ENCODE results near the gene FHIT.
A peak's percentile ranks its signal among the peaks of the same experiment; 100 is the strongest.

Gene FHIT

DNA sequence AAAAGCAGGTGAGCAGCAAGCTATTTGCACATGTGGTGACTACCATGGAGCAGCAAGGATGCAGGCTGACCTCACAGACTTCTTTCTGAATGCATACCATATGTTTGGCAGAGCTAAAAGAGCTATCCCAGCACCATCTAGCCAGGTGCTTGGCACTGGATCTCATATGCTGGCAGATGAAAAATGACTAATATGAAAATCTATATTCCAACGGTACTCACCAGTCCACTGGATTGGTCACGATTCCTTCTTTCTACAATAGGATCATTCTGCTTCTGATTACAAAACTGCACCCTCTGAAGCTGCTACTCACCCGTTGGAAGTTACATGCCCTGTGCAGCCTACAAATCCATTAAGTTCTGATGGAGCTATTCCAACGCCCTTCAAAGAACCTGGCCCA, 1487.1 kb downstream of the FHIT start:
- DNase-seq (ENCODE audit: low read depth) = no peak

DNA sequence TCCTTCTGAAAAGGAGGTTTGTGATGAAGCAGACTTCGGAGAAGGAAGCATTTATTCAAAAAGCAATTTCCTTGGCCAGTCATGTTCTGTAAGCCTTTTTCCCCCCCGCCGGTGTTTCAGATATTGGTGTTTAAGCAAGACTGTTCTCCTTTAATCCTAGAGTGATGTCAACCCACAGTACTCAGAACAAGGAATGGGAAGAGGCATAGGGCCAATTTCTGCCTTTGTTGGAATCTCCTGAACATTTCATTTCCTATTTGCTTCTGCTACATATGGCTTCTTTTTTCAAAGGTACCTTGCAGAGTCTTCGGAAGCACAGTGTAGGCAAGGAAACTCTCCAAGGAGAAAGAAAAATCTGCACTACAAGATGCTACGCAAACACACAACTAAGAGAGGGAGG, 1488.3 kb downstream of the FHIT start:
- no peak for DNase-seq (ENCODE audit: low read depth)

- DNase-seq (ENCODE audit: low read depth) = no peak
These were observed 1491.8 kb downstream of the FHIT start for GRCh38 chr3:59759298-59760031.

DNA sequence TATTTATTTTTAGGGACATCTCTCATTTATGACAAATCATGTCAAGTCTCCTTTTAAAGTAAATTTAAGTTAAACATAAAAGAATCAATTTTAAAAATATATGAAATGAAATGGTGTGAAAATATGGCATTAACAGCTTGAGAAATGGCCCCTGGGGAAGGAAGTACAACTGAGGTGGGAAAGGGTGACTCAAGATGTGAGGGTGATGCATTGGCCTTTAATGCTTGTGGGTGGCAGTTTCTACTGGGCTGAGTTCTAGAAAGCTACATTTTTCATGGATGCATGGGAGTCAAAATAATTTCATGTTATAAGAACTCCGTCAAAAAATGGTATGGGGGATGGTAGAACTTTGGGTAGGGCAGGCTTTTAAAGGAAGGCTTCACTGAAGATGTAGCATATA, 1492.6 kb downstream of the FHIT start:
- no peak for DNase-seq (ENCODE audit: low read depth)

GRCh38 chr3:59756934-59757333, 1494.3 kb downstream of the FHIT start:
- DNase-seq (ENCODE audit: low read depth) = no peak

DNA sequence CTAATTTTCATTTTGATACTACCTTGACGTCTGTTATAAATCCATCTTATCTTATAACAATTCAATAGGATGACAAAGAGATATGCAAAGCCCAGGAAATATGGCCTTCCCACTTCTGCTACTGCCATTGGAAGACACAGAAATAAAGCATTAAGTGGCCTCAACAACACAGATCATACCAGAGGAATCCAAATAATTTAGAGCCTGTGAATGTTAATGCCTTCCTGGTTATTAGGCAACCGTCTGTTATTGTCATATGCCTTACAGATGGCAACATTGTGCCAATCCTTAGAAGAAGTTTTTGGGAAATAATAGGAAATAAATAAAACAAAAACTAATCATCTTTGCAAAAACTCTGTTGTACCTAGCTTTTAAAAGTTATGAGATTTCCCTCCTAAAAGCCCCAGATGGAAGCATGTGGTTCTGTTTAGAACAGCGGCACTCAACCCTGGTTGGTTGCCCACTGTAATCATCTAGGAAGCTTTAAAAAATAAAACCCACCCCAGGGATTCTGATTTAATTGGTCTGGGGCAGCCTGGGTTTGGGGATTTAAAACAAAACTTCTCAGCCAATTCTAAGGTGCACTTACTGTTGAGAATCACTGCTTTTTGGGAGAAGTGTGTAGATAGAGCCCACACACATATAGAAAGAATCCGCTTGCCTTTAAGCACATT, 1496.7 kb downstream of the FHIT start:
- DNase-seq (ENCODE audit: low read depth) = no peak

GRCh38 chr3:59753808-59754450, 1497.3 kb downstream of the FHIT start:
- no peak for DNase-seq (ENCODE audit: low read depth)

GRCh38 chr3:59752925-59753324, 1498.3 kb downstream of the FHIT start:
- no peak for DNase-seq (ENCODE audit: low read depth)

- no peak for DNase-seq (ENCODE audit: low read depth)
These were observed 1499.6 kb downstream of the FHIT start for GRCh38 chr3:59751606-59752005.

- DNase-seq (ENCODE audit: low read depth) = no peak
These were observed 1500.9 kb downstream of the FHIT start for GRCh38 chr3:59750391-59750790.

GRCh38 chr3:59749291-59749690, 1502.0 kb downstream of the FHIT start:
- peak; percentile 19 for DNase-seq (ENCODE audit: low read depth)

GRCh38 chr3:59746585-59746984, 1504.7 kb downstream of the FHIT start:
- DNase-seq (ENCODE audit: low read depth) = no peak

GRCh38 chr3:59737241-59737640, 1514.0 kb downstream of the FHIT start:
- DNase-seq (ENCODE audit: low read depth) = no peak

DNA sequence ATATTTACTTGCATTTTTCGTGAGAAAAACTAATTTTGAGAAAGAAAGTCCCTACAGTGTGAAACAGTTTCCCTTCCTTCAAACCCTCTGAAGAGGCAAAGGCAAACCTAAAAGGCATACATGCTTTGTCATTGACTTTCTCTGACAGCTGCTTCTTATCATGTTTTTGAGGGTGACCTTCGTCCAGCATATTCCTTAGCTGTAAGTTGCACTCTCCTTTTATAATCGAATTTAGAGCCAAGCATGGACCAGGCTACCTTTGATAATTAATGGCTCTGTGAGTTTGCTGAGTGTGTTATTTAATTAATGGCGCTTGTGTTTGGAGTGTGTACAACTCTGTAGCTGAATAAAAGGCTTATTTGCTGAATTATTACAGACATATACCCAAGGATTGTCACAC, 1517.2 kb downstream of the FHIT start:
- DNase-seq (ENCODE audit: low read depth) = no peak

DNA sequence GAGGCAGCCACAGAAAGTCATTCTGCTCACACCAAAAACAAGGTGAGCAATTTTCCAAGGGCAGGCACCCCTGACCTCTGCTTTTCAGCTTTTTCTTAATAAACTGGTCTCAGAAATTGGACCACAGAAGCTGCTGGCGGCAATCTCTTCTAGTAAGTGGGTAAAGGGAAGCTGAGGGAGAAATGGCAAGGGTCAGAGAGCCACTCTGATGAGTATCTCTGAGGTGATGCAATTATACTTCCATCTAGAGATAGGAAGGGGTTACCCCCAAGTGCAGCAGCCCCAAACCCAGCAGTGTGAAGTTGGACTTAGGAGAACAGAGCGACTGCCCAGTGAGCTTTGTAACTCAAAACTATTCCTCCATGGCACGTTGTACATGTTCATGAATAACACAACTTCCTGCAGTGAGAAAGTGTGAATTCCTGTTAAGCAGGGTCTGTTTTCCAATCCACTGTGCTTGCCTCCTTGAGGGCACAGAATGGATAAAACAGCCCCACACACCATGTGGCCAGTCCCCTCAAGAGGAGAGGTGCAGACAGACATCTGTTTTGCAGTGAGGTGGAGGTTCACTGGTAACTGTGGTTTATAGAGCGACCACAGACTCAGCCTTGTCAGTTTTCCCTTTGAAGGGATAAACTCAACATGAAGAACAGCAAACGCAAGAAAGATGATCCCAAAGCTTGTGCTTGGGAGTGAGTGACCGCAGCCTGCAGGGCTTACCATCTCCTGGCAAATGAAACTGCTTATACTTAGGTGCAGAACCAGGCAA, 1518.0 kb downstream of the FHIT start:
- no peak for DNase-seq (ENCODE audit: low read depth)

GRCh38 chr3:59731943-59732342, 1519.3 kb downstream of the FHIT start:
- no peak for DNase-seq (ENCODE audit: low read depth)

- no peak for DNase-seq (ENCODE audit: low read depth)
These were observed 1520.7 kb downstream of the FHIT start for GRCh38 chr3:59730591-59730990.

- DNase-seq (ENCODE audit: low read depth) = no peak
These were observed 1522.7 kb downstream of the FHIT start for GRCh38 chr3:59728587-59728908.

GRCh38 chr3:59727902-59728586, 1523.2 kb downstream of the FHIT start:
- DNase-seq (ENCODE audit: low read depth) = no peak

DNA sequence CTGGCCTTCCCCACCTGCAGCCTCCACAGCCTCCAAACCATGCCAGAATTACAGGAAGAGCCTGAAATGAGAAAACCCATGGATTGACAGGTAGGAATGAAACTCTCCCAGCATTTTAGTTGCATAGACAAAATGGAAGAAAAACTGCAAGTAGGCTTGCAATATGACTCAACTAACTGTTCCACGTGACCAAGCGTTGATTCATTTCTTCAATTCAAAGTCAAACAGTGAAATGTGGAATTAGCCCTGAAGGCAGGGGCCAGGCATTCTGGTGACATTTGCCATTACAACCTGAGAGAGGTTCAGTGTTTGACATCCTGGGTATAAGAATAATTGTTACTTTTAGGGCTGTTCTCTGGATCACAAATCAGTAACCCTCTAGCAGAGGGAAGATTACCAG, 1525.0 kb downstream of the FHIT start:
- DNase-seq (ENCODE audit: low read depth) = no peak

- no peak for DNase-seq (ENCODE audit: low read depth)
These were observed 1533.5 kb downstream of the FHIT start for GRCh38 chr3:59717679-59718205.

- DNase-seq (ENCODE audit: low read depth) = no peak
These were observed 1537.2 kb downstream of the FHIT start for GRCh38 chr3:59714066-59714465.

Measured in amniotic epithelial cell (primary cell).